GM18867 (cell line): ENCODE data around the gene ZNRF3.
"Not testable (repeated sequence)": the region's sequence is repeated elsewhere in the genome, so short reads cannot be mapped to it uniquely, and the experiment has no call there.

ENCODE experiments used
- ATAC-seq: cut with Tn5 transposase; IDR thresholded peaks from one replicate; pipeline ENCODE4 v1.9.1; 2021; ENCODE audit warnings: mild to moderate bottlenecking, moderate library complexity; ENCODE audit not compliant: unreplicated experiment

ZNRF3 gene

DNA sequence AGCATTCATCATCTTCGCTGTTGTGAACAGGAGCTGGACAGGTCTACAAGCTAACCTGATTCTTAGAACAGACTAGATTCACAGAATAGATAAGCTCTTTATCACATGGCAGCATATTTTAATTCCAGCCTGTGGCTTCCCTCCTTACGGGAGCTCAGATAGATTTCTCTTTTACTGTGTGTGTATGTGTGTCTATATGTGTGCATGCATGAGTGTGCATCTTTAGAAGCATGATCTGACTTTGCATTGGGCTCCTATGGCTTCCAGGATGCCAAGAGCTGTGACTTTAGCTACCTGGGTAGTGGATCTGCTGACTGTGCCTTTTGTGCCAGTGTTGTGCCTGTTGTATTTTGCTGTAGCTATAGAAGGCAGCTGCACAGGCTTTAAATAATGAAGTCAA is 44.3 kb downstream of the ZNRF3 start:
- no peak for ATAC-seq

DNA sequence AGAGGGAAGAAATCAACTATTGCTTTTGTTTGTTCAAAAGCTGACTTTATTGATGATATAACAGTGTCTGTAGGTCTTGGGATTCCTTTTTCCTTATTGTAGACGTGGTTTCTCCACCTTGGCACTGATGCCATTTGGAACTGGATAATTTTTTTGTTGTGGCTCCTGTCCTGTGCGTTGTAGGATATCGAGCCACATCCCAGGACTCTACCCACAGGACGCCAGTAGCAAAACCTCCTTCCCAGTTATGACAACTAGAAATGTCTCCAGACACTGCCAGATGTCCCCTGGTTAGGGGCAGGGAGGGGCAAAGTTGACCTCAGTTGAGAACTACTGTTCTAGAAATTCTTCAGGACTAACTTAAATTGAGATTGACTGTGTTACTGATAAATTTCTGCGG is 45.8 kb downstream of the ZNRF3 start:
- no peak for ATAC-seq

DNA sequence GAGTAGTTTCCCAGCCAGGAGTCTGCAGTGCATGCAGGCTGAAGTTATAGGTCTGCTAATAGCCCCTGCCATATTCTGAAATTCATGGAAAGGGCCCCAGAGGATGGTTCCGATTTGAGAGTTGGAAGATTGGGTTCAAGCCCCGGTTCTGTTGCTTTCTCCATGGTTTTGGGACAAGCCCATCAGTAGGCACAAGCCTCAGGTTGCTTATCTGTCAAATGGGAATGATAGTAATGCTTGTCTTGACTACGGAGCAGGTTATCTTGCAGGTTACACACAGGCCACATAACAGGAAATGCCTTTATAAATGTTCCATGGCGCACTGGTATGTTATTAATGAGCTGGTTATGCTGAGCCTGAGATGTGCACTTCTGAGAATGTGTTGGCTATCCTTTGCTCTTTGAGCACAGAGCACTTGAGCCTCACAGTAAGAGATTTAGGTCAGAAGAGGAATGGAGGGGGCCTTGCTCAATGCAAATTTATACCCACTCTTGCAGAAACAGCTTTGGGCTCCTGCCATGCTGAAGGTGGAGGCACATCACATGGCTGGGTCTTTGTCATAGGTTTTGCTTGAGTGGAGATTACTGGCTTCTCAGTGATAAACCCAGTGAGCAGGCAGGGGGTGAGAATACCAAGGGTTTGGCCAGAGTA is 47.1 kb downstream of the ZNRF3 start:
- no peak for ATAC-seq

DNA sequence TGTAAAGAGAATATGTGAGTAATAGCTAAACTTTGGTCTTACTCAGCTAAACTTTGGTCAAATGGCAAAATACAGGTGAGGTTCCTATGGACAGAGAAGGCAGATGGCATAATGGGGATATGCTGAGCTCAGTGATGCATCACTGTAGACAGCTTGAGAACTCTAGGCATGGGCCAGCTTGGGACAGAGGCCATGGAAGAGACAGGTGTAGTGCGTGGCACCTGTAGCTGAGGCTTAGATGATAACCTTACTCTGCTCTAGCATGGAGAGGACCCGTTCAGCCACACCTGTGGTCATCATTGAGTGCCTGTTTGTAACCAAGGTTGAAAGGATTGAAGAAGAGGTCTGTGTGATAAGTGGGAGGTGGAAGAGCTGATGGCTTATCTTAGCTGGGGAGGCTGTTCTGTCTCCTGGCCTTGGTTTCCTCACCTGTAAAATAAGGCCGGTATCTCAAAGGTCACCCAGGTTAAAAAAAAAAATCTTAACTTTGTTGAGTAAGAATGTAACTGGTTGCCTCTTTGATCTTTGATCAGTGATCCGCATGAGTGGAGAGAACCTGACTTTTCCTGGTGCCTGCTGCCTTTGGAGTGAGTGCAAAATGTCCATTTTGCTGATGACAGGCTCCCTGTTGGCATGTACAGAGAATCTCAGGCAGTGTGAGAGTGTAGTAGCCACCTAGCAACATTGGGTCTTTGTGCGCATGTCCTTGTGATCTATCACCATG is 48.6 kb downstream of the ZNRF3 start:
- no peak for ATAC-seq

DNA sequence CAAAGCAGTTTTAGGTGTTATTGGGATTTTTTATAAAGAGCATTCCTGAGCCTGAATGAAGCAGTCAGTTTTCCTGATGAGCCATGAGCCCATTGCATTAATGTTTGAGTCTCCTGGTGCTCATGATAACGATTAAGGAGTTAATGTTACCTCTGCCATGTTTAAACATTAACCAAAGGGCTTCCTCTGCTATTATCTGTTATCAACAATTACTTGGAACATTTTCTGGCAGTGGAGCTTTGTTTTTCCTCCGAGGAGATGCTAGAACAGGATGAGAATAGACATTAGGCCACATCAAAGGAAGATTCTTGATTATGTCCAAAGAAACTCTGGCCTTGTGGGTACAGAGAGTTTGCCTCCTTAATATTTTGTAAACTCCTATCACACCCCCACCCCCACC is 49.9 kb downstream of the ZNRF3 start:
- ATAC-seq = no peak

DNA sequence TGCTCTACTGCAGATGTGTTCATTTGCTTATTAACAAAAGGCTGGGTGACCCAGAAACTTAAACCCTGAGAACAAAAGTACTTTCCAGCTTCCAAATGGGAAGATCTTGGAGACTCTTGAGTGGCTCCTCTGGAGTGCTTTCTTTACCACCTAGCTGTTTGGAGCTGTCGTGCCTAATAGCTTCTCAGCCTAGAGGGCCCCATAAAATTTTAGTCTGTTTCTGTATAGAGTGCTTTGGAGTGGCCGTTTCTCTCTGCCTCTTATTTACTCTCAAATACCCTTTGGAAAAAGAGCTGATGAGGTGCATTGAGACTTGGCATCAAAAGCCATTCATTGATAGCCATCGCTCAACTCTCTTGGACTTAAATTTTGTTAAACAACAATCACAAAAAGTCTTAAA is 50.7 kb downstream of the ZNRF3 start:
- no peak for ATAC-seq

DNA sequence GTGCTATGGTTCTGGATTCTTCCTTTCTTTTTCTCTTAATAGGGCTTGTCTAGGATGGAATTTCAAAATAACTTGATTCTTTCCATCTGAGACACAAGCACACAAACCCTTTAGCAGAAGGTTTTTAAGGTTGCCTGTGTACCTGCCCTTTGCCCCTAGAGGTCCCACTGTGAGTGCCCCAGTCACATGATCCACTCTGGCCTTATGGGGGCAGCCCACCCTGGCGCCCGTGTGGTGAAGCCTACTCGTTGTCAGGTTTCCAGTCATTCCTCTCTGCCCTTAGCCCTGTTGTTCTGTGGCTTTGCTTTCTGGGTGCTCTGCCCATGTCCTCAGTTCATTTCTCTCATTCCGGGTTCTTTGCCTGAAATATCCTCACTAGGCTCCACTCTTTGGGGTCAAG is 51.8 kb downstream of the ZNRF3 start:
- no peak for ATAC-seq

DNA sequence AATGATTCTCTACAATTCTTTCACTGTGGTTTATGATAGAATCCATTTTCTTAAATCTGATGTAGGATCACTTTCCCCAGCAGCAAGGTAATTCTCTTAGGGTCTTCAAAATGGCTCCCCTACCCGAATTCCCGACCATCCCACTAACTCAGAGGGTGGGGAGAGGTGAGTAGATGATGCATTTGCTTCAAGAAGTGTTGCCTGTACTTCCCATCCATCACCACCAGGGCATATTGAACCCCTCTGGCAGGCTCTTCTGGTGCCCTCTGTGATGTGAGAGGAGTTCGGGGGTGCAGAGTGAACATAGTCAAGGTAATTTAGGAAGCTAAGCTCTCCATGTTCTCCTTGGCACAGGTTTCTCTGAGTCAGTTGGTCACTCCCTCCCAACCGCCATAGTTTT is 52.3 kb downstream of the ZNRF3 start:
- no peak for ATAC-seq

DNA sequence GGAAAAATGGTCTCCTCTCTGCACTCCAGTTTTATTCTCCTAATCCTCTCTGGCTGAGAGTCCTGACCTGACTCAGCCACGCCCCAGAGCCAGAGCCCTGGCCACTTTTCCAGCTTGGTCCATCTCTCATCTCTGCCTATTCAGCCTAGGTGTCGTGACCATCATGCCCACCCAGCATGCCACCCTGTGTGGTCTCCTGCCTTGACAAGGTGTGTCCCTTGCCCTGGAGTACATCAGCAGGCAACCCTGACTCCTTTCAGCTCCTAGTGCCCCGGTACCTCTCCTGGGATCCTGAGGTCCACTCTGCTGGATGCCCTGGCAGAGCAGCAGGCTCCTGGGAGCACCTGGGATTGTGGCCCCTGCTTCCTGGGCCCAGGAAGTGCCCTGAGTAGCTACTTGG is 52.8 kb downstream of the ZNRF3 start:
- no peak for ATAC-seq

DNA sequence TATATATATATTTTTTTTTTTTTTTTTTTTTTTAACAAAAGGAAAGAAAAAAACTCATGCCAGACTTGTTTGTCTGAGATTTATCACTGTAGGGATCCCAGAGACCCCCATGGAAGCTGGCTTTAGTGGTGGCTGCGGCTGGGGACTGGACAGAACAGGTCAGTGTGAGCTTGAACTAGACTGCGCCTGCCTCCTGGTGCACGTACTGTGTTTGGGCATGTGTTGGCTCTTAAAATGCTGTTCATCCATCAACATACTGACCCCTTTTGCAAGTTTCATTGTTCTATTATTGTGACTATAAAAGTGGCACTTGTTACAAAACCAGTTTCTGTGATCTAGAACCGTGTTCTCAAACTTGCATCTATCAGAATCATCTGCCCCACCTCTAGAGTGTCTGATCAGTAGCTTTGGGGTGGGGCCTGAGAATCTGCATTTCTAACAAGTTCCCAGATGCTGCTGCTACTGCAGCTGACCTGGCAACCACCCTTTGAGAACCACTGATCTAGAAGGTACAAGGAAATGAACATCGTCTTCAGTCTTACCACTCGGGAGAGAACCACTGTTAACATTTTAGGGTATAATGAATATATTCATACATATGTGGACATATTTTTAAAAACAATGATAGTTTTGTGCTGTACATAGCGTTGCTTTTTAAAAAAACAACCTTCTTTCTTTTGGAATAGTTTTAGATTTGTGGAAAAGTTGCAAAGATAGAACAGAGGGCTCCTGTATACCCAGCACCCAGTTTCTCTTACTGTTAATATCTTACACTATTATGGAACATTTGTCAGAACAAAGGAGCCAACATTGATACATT is 54.0 kb downstream of the ZNRF3 start:
- no peak for ATAC-seq

DNA sequence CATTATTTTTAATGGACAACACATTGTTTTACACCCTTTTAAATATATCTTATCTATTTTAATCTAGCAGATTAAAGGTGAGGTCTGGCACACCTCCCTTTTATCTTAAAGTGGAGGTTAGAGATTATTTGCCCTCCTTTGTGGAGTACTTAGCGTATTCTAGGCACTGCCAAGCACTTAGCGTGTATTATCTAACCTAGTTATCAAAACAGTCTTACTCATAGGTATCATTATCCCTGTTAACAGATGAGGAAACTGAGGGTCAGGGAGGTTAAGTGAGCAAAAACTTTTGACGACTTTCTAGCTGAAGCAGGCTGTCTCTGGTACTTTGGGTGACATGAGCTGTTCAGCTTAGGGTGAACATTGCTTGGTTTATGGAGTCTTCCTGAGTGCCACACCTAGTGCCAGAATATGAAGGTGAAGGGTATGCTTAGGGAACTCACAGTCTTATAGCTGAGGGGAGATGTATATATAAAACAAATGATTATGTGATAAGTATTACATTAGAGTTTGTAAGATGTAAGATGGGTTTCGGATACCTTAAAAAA is 55.0 kb downstream of the ZNRF3 start:
- ATAC-seq = no peak

DNA sequence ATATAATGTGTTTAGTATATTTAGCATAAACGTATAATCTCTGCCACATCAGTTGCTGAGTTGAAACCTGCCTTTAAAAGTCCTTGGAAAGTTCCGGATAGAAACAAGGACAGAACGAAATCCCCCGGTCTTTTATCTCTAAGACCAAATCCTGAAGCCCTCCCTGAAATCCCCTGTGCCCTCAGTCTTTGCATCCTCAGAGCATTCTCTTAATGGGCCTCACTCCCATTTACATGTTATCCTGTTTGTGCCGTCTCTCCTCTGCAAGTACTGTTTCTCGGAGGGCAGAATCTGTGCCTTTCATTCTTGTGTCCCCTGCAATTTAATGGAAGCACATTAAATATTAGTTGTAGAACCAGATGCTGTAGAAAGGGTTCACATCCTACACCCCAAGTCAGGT is 56.0 kb downstream of the ZNRF3 start:
- no peak for ATAC-seq

DNA sequence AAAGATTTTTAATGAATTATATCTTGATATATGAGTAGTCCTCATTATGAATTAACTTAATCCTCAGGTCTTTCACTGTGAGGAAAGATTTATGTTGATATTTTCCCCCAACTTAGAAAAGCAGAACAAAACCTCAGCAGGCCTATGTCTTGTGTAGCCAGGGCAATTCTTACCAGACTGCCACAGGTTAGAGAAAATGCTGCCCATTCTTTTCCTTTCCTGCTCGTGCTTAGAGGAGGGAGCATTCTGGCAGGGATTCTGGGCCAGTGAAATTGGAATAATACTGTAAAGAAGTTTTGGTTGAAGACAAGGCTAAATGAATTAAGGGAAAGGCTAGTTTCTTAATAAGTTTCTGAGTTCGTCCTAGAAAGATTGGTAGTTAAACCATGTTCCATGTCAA is 56.6 kb downstream of the ZNRF3 start:
- no peak for ATAC-seq

DNA sequence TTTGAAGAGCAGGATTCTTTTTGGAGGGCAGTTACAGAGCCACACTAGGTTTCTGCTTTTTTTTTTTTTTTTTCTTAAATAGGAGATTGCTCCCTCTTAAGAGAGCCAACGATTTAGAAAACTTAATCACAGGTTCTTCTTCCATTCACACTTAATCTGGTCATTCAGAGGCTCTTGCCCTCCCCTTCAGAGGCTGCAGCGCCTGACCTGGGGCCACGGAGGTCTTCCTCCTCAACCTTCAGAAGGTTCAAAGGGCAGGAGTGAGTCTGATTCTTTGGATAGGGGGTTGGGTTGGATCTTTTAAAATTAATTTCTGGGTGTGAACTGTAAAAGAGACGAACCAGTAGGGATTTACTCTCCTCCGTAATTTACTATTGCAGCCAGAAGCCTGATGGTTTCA is 57.1 kb downstream of the ZNRF3 start:
- ATAC-seq = no peak

DNA sequence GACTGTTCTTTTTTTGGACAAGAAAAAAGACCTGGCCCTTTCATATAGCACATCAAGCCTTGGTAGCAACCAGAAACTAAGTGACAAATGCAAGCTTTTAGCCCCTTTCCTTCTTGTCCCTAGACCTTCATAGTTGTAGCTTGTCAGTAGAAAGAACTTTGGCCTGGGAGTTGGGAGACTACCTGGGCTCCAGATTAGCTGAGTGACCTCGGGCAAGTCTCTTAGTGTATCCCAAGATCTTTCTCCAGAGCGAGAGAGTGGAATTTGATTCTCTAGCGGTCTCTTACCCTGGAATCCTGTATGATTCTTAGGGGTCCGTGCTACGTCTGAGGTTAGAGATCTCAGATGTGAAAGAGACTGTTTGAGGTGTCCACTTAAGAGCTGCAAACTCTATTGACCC is 59.0 kb downstream of the ZNRF3 start:
- ATAC-seq = no peak

DNA sequence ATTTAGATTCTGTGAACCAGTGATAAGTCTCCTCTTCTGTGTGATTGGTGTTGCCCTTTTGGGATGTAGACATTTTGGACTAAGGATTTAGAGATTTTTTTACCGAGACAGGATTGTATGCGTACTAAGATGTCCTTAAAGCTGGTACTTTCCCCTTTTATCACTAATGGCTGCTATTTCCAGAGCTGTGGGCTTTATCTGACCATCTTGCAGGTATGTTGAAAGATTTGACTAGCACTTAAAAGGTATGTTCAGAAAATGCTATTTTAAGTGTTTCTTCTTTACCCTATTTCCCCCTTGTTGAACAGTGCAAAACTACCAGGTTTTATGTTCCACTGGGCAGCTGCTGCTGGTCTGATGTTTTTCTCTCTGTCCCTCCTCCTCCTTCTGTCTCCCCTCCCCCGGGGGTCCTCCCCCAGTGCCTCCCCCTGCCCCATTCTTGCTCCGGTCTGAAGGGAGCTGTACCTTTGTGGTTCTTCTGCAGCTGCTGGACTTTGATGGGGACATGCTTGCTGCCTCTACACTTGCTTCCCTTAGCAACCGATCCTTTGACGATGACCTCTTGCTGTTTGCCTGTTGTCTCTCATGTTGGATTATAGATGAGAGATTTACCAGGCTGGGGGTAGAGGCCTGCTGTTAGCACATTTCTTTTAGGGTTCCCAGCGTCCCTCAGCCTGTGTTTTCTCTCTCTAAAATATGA is 59.6 kb downstream of the ZNRF3 start:
- no peak for ATAC-seq

DNA sequence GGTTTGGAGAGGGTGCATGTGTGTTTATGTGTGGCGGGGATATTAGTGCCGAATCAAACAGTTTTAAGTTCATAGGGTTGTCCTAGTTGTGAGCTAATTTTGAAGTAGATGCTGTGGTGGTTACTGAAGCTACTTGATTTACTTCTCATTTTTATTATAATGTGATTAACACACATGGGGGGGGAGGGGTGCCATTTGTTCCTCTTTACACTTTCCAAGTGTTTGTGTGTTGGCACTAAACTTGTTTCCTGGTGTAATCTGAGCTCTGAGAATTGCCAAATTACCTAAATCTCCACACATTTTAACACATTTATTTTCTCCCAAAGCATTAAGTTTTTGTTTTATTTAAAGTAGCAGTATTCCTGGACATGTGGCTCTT is 60.1 kb downstream of the ZNRF3 start:
- no peak for ATAC-seq

DNA sequence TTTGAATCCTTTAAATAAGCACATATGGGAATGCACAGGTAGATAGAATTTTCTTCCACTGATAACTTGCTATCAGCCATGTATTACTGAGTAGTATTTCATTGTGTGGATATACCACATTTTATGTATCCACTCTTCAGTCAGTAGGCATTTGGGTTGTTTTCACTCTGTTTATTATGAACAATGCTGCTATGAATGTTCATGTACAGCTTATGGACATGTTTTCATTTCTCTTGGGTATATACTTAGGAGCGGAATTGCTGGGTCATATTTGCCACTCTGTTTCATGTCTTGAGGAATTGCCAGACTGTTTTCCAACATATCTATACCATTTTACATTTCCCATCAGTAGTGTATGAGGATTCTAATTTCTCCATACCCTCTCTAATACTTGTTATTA is 63.8 kb downstream of the ZNRF3 start:
- no peak for ATAC-seq

DNA sequence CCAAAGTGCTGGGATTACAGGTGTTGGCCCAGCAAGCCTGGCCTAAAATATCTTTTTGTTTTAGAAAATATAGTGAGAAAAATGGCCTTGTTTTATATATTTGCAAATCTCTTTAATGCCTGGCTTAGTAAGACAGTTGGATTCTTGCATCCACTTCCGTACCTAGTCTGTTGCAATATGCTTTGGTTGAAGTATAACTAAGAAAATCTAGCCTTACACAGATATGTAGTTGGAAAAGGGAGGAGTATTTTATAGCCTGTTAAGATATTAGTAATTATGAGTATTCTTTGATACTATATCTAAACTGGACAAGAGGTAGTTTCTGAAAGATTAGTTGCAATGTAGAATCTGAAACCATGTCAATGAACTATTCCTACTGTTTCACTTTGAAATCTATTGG is 65.1 kb downstream of the ZNRF3 start:
- ATAC-seq = no peak

DNA sequence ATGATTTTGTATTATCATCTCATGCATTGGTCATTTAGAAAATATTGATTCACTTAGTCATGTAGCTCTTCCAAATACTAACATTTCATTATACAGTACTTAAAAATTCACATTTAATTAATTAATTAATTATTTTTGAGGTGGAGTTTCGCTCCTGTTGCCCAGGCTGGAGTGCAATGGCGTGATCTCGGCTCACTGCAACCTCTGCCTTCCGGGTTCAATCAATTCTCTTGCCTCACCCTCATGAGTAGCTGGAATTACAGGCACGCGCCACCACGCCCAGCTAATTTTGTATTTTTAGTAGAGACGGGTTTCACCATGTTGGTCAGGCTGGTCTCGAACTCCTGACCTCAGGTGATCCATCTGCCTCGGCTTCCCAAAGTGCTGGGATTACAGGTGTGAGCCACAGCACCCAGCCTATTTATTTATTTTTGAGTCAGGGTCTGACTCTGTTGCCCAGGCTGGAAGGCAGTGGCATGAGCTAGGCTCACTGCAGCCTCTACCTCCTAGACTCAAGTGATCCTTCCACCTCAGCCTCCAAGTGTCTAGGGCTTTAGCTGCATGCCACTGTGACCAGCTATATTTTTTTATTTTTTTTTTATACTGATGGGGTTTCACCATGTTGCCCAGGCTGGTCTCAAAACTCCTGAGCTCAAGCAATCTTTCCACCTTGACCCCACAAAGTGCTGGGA is 65.6 kb downstream of the ZNRF3 start:
- not testable (repeated sequence) for ATAC-seq

DNA sequence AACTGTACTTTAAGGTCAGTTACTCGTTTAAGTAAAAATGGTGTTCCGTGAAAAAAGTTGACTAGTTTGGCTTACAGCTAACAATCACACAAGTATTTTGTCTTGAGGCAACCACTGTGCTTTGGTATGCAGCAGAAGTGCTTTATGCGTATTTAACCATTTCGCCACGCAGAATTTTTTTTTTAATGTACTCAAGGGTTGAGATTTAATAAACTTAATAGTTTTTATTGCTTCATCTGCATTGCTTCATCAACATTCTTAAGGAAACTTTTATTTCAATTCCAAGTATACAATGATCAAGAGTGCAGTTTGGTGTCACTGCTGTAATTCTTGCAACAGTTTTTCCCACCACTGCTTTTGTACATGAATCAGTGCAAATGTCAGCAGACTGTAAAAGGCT is 66.4 kb downstream of the ZNRF3 start:
- no peak for ATAC-seq
